H9 (cell line): ENCODE data around the gene CLECL1. TPM values are rescaled to one million over a fixed set of nuclear protein-coding genes. Genes with fewer than 3 reads are reported as not detected.

Experiments
- DNase-seq: peaks from one replicate; pipeline ENCODE4 v3.0.0-alpha.2; 2017
- H2AFZ ChIP-seq: one replicate; pipeline ENCODE4 v1.6.1; 2013; ENCODE audit warnings: mild to moderate bottlenecking, low read length, control low read depth, moderate library complexity
- H2AK5ac ChIP-seq: 2 replicates; pipeline ENCODE4 v1.6.1; 2013; ENCODE audit warnings: low read length, control low read depth, mixed read lengths; ENCODE audit not compliant: insufficient read length
- H2BK120ac ChIP-seq: one replicate; pipeline ENCODE4 v1.6.1; 2013; ENCODE audit warnings: low read depth, mild to moderate bottlenecking, low read length, control low read depth, inconsistent platforms; ENCODE audit not compliant: poor library complexity, severe bottlenecking
- H2BK12ac ChIP-seq: 2 replicates; pipeline ENCODE4 v1.6.1; 2013; ENCODE audit warnings: low read length, control low read depth, mixed read lengths, low read depth; ENCODE audit not compliant: insufficient read length
- H2BK15ac ChIP-seq: 2 replicates; pipeline ENCODE4 v1.6.1; 2013; ENCODE audit warnings: low read depth, low read length, control low read depth
- H2BK20ac ChIP-seq: one replicate; pipeline ENCODE4 v1.6.1; 2013; ENCODE audit warnings: low read depth, mild to moderate bottlenecking, low read length, control low read depth, inconsistent platforms; ENCODE audit not compliant: poor library complexity, severe bottlenecking
- H2BK5ac ChIP-seq: 2 replicates; pipeline ENCODE4 v1.6.1; 2013; ENCODE audit warnings: low read length, control low read depth, mixed read lengths; ENCODE audit not compliant: insufficient read length
- H3K14ac ChIP-seq: 2 replicates; pipeline ENCODE4 v1.6.1; 2013; ENCODE audit warnings: low read length, control low read depth; ENCODE audit not compliant: insufficient read depth
- H3K18ac ChIP-seq: 2 replicates; pipeline ENCODE4 v1.6.1; 2013; ENCODE audit warnings: low read depth, mild to moderate bottlenecking, mixed read lengths, low read length, control low read depth; ENCODE audit not compliant: insufficient read length
- H3K23ac ChIP-seq: 2 replicates; pipeline ENCODE4 v1.6.1; 2013; ENCODE audit warnings: low read length, control low read depth, mixed read lengths, low read depth; ENCODE audit not compliant: insufficient read length
- H3K23me2 ChIP-seq: 2 replicates; pipeline ENCODE4 v1.6.1; 2013; ENCODE audit warnings: low read depth, mild to moderate bottlenecking, mixed read lengths, low read length, control low read depth; ENCODE audit not compliant: insufficient read length, poor library complexity, severe bottlenecking
- H3K27ac ChIP-seq: 2 replicates; pipeline ENCODE4 v1.5.1; 2013; ENCODE audit warnings: low read length, control low read depth, mixed read lengths, low read depth; ENCODE audit not compliant: insufficient read length
- H3K27me3 ChIP-seq: 2 replicates; pipeline ENCODE4 v1.6.1; 2013; ENCODE audit warnings: low read length, control low read depth, inconsistent platforms; ENCODE audit not compliant: insufficient read depth
- H3K4ac ChIP-seq: 2 replicates; pipeline ENCODE4 v1.6.1; 2013; ENCODE audit warnings: low read depth, mild to moderate bottlenecking, control low read depth, inconsistent platforms, low read length, moderate library complexity
- H3K4me1 ChIP-seq: 2 replicates; pipeline ENCODE4 v1.6.1; 2013; ENCODE audit warnings: low read length, control low read depth, inconsistent platforms; ENCODE audit not compliant: insufficient read depth
- H3K4me2 ChIP-seq: 2 replicates; pipeline ENCODE4 v1.6.1; 2013; ENCODE audit warnings: low read length, control low read depth, mixed read lengths; ENCODE audit not compliant: insufficient read length, insufficient read depth
- H3K56ac ChIP-seq: 2 replicates; pipeline ENCODE4 v1.6.1; 2013; ENCODE audit warnings: low read depth, mild to moderate bottlenecking, mixed read lengths, low read length, control low read depth; ENCODE audit not compliant: insufficient read length
- H3K79me1 ChIP-seq: 2 replicates; pipeline ENCODE4 v1.6.1; 2013; ENCODE audit warnings: low read depth, mild to moderate bottlenecking, moderate library complexity, low read length, control low read depth, inconsistent platforms; ENCODE audit not compliant: insufficient read depth, poor library complexity, severe bottlenecking
- H3K79me2 ChIP-seq: 2 replicates; pipeline ENCODE4 v1.6.1; 2013; ENCODE audit warnings: low read length, control low read depth, inconsistent platforms; ENCODE audit not compliant: insufficient read depth
- H3K9ac ChIP-seq: 2 replicates; pipeline ENCODE4 v1.6.1; 2013; ENCODE audit warnings: low read length, control low read depth, mixed read lengths; ENCODE audit not compliant: insufficient read length; ENCODE audit errors: extremely low read depth
- H3K9me3 ChIP-seq: one replicate; pipeline ENCODE4 v1.6.1; 2013; ENCODE audit warnings: low read depth, low read length, inconsistent platforms; ENCODE audit not compliant: control insufficient read depth
- H3T11ph ChIP-seq: one replicate; pipeline ENCODE4 v1.6.1; 2013; ENCODE audit warnings: mild to moderate bottlenecking, low read length, control low read depth, inconsistent platforms
- H4K20me1 ChIP-seq: one replicate; pipeline ENCODE4 v1.6.1; 2013; ENCODE audit not compliant: control insufficient read depth, insufficient read length, insufficient read depth
- H4K5ac ChIP-seq: 2 replicates; pipeline ENCODE4 v1.6.1; 2013; ENCODE audit warnings: low read depth, mild to moderate bottlenecking, mixed read lengths, low read length, control low read depth; ENCODE audit not compliant: insufficient read length
- H4K8ac ChIP-seq: replicated peaks from 2 replicates; pipeline ENCODE4 v1.6.1; 2013; ENCODE audit warnings: low read length, control low read depth, mixed read lengths, low read depth; ENCODE audit not compliant: insufficient read length
- H4K91ac ChIP-seq: 2 replicates; pipeline ENCODE4 v1.6.1; 2013; ENCODE audit warnings: low read depth, mild to moderate bottlenecking, moderate library complexity, mixed read lengths, low read length, control low read depth; ENCODE audit not compliant: insufficient read length
- H3K27ac Mint-ChIP-seq, 3 experiments: 2 replicates in 2 of 3; 3 replicates in 1 of 3; pipeline ENCODE4 v1.8.0; 2020 to 2021; ENCODE audit warnings: mixed read lengths in 3 of 3, mild to moderate bottlenecking in 1 of 3, moderate library complexity in 1 of 3
- H3K27me3 Mint-ChIP-seq: 2 replicates; pipeline ENCODE4 v1.8.0; 2021; ENCODE audit warnings: low read depth, mild to moderate bottlenecking, moderate library complexity, mixed read lengths
- H3K36me3 Mint-ChIP-seq, 3 experiments: 2 replicates in 2 of 3; 3 replicates in 1 of 3; pipeline ENCODE4 v1.8.0; 2020 to 2021; ENCODE audit warnings: low read depth in 3 of 3, mixed read lengths in 3 of 3; ENCODE audit not compliant: insufficient read depth in 1 of 3
- H3K4me1 Mint-ChIP-seq, 2 experiments: 2 replicates each; pipeline ENCODE4 v1.8.0; 2020; ENCODE audit warnings: mixed read lengths in 2 of 2
- H3K4me3 Mint-ChIP-seq, 2 experiments: 2 replicates in 1 of 2; 3 replicates in 1 of 2; pipeline ENCODE4 v1.8.0; 2020 to 2021; ENCODE audit warnings: mild to moderate bottlenecking in 2 of 2, mixed read lengths in 2 of 2, moderate library complexity in 1 of 2
- H3K9me3 Mint-ChIP-seq, 2 experiments: 2 replicates in 1 of 2; 3 replicates in 1 of 2; pipeline ENCODE4 v1.8.0; 2020; ENCODE audit warnings: mild to moderate bottlenecking in 2 of 2, mixed read lengths in 2 of 2, moderate library complexity in 1 of 2
- WGBS: extraction: QIAGEN DNeasy Blood & Tissue Kit; methylation state at CpG from one replicate; pipeline ENCODE4 v1.1.7; 2013; ENCODE audit warnings: missing lambda C conversion rate, low lambda C conversion rate, mixed read lengths; ENCODE audit not compliant: insufficient read length; ENCODE audit errors: extremely low coverage; 5-methylcytosine and 5-hydroxymethylcytosine counted together
- total RNA-seq: library from RNA; stranded (reverse); gene quantifications from 2 replicates; pipeline ENCODE4 v1.2.1, GENCODE V29; 2021
- TF ChIP-seq, protein P1 (sequence below): fragments of 200-600 bp; sonication (generic); conservative IDR thresholded peaks from 3 replicates; pipeline ENCODE4 v1.8.0; 2021; ENCODE audit warnings: antibody characterized with exemption, mild to moderate bottlenecking

The CLECL1 gene
- total RNA-seq, 1 experiment from 2014 or later: not detected

DNA sequence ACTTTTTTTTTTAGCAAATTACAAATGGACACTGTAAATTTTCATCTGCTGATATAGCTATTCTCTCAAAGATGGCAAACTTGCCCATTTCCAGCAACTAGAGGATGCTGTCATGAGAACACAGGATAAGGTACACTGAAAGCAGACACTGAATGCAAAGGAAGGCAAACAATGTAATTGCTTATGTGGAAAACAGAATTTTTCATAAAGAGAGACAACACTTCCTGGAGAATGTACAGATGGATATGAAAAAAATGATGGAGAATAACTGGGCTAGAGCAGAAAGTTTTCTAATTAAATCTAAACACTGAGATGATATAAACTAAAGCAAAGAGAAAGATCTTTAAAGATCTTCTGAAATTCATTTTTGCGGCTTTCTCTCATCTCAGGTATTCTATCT is 27.2 kb upstream of the CLECL1 start:
- H3K4me3 Mint-ChIP-seq: no peak overlapping the region
- H2AFZ ChIP-seq: no peak overlapping the region
- H3K56ac ChIP-seq: no peak overlapping the region
- no peak overlapping the region for H4K91ac ChIP-seq
- H3K27ac Mint-ChIP-seq: no peak overlapping the region
- no peak overlapping the region for H2BK120ac ChIP-seq
- no peak overlapping the region for H3K27ac ChIP-seq
- peaks cover 16 to 17% of the 10 kb centered on the region in 2 experiments for H3K4me1 Mint-ChIP-seq
- no peak overlapping the region for H2BK20ac ChIP-seq
- H3K27me3 Mint-ChIP-seq: no peaks in the 10 kb centered on the region
- no peaks in the 10 kb centered on the region for H3K9me3 ChIP-seq
- no peak overlapping the region for H3K14ac ChIP-seq
- no peaks in the 10 kb centered on the region for H3K79me1 ChIP-seq
- no peak overlapping the region for H3K18ac ChIP-seq
- H4K5ac ChIP-seq: no peak overlapping the region
- TF ChIP-seq, protein P1, sequence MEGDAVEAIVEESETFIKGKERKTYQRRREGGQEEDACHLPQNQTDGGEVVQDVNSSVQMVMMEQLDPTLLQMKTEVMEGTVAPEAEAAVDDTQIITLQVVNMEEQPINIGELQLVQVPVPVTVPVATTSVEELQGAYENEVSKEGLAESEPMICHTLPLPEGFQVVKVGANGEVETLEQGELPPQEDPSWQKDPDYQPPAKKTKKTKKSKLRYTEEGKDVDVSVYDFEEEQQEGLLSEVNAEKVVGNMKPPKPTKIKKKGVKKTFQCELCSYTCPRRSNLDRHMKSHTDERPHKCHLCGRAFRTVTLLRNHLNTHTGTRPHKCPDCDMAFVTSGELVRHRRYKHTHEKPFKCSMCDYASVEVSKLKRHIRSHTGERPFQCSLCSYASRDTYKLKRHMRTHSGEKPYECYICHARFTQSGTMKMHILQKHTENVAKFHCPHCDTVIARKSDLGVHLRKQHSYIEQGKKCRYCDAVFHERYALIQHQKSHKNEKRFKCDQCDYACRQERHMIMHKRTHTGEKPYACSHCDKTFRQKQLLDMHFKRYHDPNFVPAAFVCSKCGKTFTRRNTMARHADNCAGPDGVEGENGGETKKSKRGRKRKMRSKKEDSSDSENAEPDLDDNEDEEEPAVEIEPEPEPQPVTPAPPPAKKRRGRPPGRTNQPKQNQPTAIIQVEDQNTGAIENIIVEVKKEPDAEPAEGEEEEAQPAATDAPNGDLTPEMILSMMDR: no peak
- H2BK12ac ChIP-seq: no peak overlapping the region
- H2BK5ac ChIP-seq: no peak overlapping the region
- H4K20me1 ChIP-seq: no peaks in the 10 kb centered on the region
- no peaks in the 10 kb centered on the region for H3K23me2 ChIP-seq
- H3K79me2 ChIP-seq: no peaks in the 10 kb centered on the region
- no peak for DNase-seq
- no peak overlapping the region for H4K8ac ChIP-seq
- H3K23ac ChIP-seq: no peak overlapping the region
- H3K9me3 Mint-ChIP-seq: no peaks in the 10 kb centered on the region
- H3K9ac ChIP-seq: no peak overlapping the region
- no peak overlapping the region for H3T11ph ChIP-seq
- no CpG with 5 or more reads among the region's 1 CpG for WGBS
- H3K27me3 ChIP-seq: no peaks in the 10 kb centered on the region
- no peaks in the 10 kb centered on the region for H3K4me1 ChIP-seq
- H3K4ac ChIP-seq: no peak overlapping the region
- H2AK5ac ChIP-seq: no peak overlapping the region
- H3K36me3 Mint-ChIP-seq: no peaks in the 10 kb centered on the region
- no peak overlapping the region for H3K4me2 ChIP-seq
- H2BK15ac ChIP-seq: no peak overlapping the region
